Uterus (tissue), 4 donors: ENCODE data around the gene ARMS2. TPM values are rescaled to one million over a fixed set of nuclear protein-coding genes. Genes with fewer than 3 reads are reported as not detected.

Experiments
- DNase-seq, 2 donors: peaks; one replicate each; pipeline ENCODE4 v3.0.0-alpha.2; 2019 to 2020
- H3K27ac ChIP-seq, 2 donors: fragments of 200-600 bp; sonication (generic); 1 replicate in 1 of 2; 2 replicates in 1 of 2; pipeline ENCODE4 v1.5.1; 2016 to 2018
- H3K27me3 ChIP-seq, 2 donors: fragments of 200-600 bp; sonication (generic); one replicate each; pipeline ENCODE4 v1.5.1; 2018 to 2019; ENCODE audit warnings: control low read depth in 1 of 2
- H3K36me3 ChIP-seq, 2 donors: fragments of 200-600 bp; sonication (generic); one replicate each; pipeline ENCODE4 v1.5.1; 2019; ENCODE audit warnings: control low read depth in 1 of 2
- H3K4me1 ChIP-seq, 2 donors: fragments of 200-600 bp; sonication (generic); one replicate each; pipeline ENCODE4 v1.5.1; 2018 to 2019; ENCODE audit warnings: control low read depth in 1 of 2
- H3K4me3 ChIP-seq, 2 donors: fragments of 200-600 bp; sonication (generic); 1 replicate in 1 of 2; 2 replicates in 1 of 2; pipeline ENCODE4 v1.5.1; 2018 to 2019; ENCODE audit warnings: mild to moderate bottlenecking in 1 of 2
- H3K9me3 ChIP-seq, 2 donors: fragments of 200-600 bp; sonication (generic); one replicate each; pipeline ENCODE4 v1.5.1; 2019; ENCODE audit warnings: control low read depth in 1 of 2
- CTCF ChIP-seq, 4 experiments: fragments of 200-600 bp in 2 of 4; fragments of 450-650 bp in 2 of 4; sonication (generic) in 2 of 4; IDR thresholded peaks; one replicate each; pipeline ENCODE4 v1.5.1; 2016 to 2019; ENCODE audit warnings: antibody characterized with exemption in 4 of 4, mild to moderate bottlenecking in 2 of 4, moderate library complexity in 1 of 4
- POLR2A ChIP-seq, 2 donors: fragments of 450-650 bp; IDR thresholded peaks; one replicate each; pipeline ENCODE4 v1.6.1; 2016; ENCODE audit warnings: antibody characterized with exemption in 2 of 2, mild to moderate bottlenecking in 1 of 2, moderate library complexity in 1 of 2
- intact Hi-C: fragments of 100-400 bp; cut with DNase I; formaldehyde crosslinking; loops from one replicate; pipeline ENCODE4 v1.15.1; 2023; ENCODE audit warnings: low total_unique reads
- total RNA-seq, 4 donors: library from RNA; depleted of rRNA in 3 of 4; stranded (reverse); fragments of >200 nt in 3 of 4; gene quantifications; one replicate each; pipeline versions ENCODE4 v1.1.0 to v1.2.4, GENCODE V29; 2014 to 2023
- donor health status: DM: yes; HTN: yes; CAD: no.

Gene ARMS2
- total RNA-seq, 4 donors from 2014 or later = not detected

DNA sequence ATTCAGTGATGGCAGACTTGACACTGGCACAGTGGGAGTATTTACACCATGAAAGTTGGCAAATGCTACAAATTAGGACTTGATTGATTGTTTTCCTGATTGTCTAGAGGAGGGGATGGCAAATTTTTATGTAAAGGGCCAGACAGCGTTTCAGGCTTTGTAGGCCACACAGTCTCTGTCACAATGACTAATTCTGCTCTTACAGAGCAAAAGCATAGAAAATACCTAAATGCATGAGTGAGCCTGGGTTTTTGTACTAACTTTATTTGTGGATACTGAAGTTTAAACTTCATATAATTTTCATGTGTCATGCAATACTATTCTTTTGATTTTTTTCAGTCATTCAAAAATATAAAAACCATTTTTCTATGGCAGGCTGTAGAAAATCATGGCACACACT lies 9.0 kb upstream of the ARMS2 start:
- Histone ChIP-seq H3K4me1 (no peaks in the 10 kb centered on the region), H3K27ac (no peak overlapping the region), H3K4me3 (no peak overlapping the region), H3K36me3 (no peaks in the 10 kb centered on the region), H3K9me3 (no peaks in the 10 kb centered on the region), H3K27me3 (no peaks in the 10 kb centered on the region)
- intact Hi-C loops = loop anchor here (10.0 kb wide), 1 partner anchor 119 kb away; the partner anchor contains the start of gene DMBT1
- no peak for DNase-seq
- TF ChIP-seq POLR2A (IDR thresholded peaks at IDR 0.05) (no peak), CTCF (IDR thresholded peaks at IDR 0.05) (no peak)

DNA sequence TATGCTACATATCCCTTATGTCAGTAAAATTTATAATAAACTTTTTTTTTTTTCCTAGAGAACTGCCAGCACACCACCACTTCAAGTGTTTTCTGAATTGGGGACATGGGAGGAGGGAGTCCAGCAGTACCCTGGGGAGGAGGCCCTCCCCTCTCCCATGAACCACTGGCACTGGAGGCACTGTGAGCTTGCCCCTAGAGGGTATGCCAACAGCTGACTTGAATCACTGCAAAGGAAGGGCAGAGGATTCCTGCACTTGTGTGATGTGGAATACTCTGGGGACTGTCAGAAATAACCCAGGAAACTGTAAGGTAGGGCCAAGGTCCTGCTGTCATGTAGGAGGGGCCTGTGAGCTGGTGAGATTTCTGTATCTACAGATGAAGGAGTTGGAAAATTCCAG lies 8.5 kb upstream of the ARMS2 start:
- H3K9me3 ChIP-seq = no peaks in the 10 kb centered on the region

GRCh38 chr10:122446668-122447423 lies 7.6 kb upstream of the ARMS2 start:
- no peaks in the 10 kb centered on the region for H3K36me3 ChIP-seq
- H3K4me3 ChIP-seq = no peak overlapping the region
- no peaks in the 10 kb centered on the region for H3K9me3 ChIP-seq
- TF ChIP-seq CTCF (IDR thresholded peaks at IDR 0.05) (no peak), POLR2A (IDR thresholded peaks at IDR 0.05) (no peak)
- H3K27ac ChIP-seq = no peak overlapping the region
- no peaks in the 10 kb centered on the region for H3K4me1 ChIP-seq
- intact Hi-C loops = loop anchor here (10.0 kb wide), 1 partner anchor 118 kb away; the partner anchor contains the start of gene DMBT1
- no peaks in the 10 kb centered on the region for H3K27me3 ChIP-seq
- DNase-seq = no peak

More for the DNA sequence above, 8.5 kb upstream of the ARMS2 start:
- no peak for TF ChIP-seq POLR2A (IDR thresholded peaks at IDR 0.05)
- no peak for TF ChIP-seq CTCF (IDR thresholded peaks at IDR 0.05)
- no peaks in the 10 kb centered on the region for H3K27me3 ChIP-seq
- no peaks in the 10 kb centered on the region for H3K36me3 ChIP-seq
- H3K4me3 ChIP-seq = no peak overlapping the region
- no peaks in the 10 kb centered on the region for H3K4me1 ChIP-seq
- H3K27ac ChIP-seq = no peak overlapping the region
- intact Hi-C loops = loop anchor here (10.0 kb wide), 1 partner anchor 119 kb away; the partner anchor contains the start of gene DMBT1
- no peak for DNase-seq

- Histone ChIP-seq H3K4me1 (no peaks in the 10 kb centered on the region), H3K4me3 (no peak overlapping the region), H3K36me3 (no peaks in the 10 kb centered on the region), H3K27ac (no peak overlapping the region), H3K27me3 (no peaks in the 10 kb centered on the region), H3K9me3 (no peaks in the 10 kb centered on the region)
- no peak for DNase-seq
- intact Hi-C loops = loop anchor here (10.0 kb wide), 1 partner anchor 116 kb away; the partner anchor contains the start of gene DMBT1
- no peak for TF ChIP-seq CTCF (IDR thresholded peaks at IDR 0.05)
- TF ChIP-seq POLR2A (IDR thresholded peaks at IDR 0.05) = no peak
Observed at GRCh38 chr10:122448600-122448999, 5.9 kb upstream of the ARMS2 start.

DNA sequence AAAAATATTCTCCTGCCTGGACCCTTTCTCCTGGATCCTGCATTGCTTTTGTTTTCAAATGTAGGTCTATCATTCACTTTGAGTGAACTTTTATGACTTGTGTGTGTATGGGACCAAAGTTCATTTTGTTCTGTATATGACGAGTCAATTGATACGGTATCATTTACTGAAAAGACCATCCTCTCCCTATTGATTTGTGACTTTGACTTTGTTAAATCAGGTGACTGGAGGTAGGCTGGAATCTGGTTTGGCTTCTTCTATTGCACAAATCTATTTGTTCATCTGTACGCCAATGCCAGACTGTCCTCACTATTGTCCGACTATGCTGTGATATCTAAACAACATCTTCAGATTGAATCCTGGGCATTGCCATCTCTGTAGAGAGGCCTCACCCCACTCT lies 5.3 kb upstream of the ARMS2 start:
- Histone ChIP-seq H3K36me3 (no peaks in the 10 kb centered on the region), H3K27ac (no peak overlapping the region), H3K9me3 (no peaks in the 10 kb centered on the region), H3K4me1 (no peaks in the 10 kb centered on the region), H3K4me3 (no peak overlapping the region), H3K27me3 (no peaks in the 10 kb centered on the region)
- TF ChIP-seq POLR2A (IDR thresholded peaks at IDR 0.05) = no peak
- intact Hi-C loops = loop anchor here (10.0 kb wide), 1 partner anchor 116 kb away; the partner anchor contains the start of gene DMBT1
- no peak for DNase-seq
